PC-3 (cell line): Measurements from ENCODE around the gene WWC2. TPM values are rescaled to one million over a fixed set of nuclear protein-coding genes. Genes with fewer than 3 reads are reported as not detected.
A peak's percentile ranks its signal among the peaks of the same experiment; 100 is the strongest.

Experiments used
- ATAC-seq: fragments of 200-7000 bp; cut with Tn5 transposase; 2 replicates; pipeline ENCODE4 v1.9.1; 2020; ENCODE audit warnings: mild to moderate bottlenecking, moderate library complexity
- BruUV-seq: library from RNA; stranded (reverse); fragments of 400-500 nt; replicated peaks from 2 replicates; lab custom pipeline; 2021; lab: Mats Ljungman, UMichigan
- CTCF ChIA-PET: fragments of 300-600 bp; sonication (Branson Sonifier 250); formaldehyde crosslinking; loops from one replicate; lab custom pipeline; 2022; ENCODE audit warnings: antibody characterized with exemption; lab: Charles Lee
- POLR2A ChIA-PET: fragments of 300-600 bp; sonication (Branson Sonifier 250); formaldehyde crosslinking; loops from one replicate; lab custom pipeline; 2022; ENCODE audit warnings: antibody characterized with exemption; ENCODE audit not compliant: unreplicated experiment; lab: Charles Lee
- DNase-seq: peaks from one replicate; pipeline ENCODE4 v3.0.0-alpha.2; 2015
- H2AFZ ChIP-seq: fragments of 300-600 bp; sonication (generic); 2 replicates; pipeline ENCODE4 v1.6.0; 2016; ENCODE audit warnings: antibody characterized with exemption, low read length
- H3F3A ChIP-seq: fragments of 300-600 bp; sonication (generic); one replicate; pipeline ENCODE4 v1.6.0; 2017; ENCODE audit warnings: antibody characterized with exemption, low read length, control low read depth, mild to moderate bottlenecking; ENCODE audit not compliant: unreplicated experiment
- H3K27ac ChIP-seq: fragments of 300-600 bp; sonication (generic); 2 replicates; pipeline ENCODE4 v1.5.1; 2016; ENCODE audit warnings: mild to moderate bottlenecking, low read length
- H3K27me3 ChIP-seq: fragments of 300-600 bp; sonication (generic); 2 replicates; pipeline ENCODE4 v1.6.1; 2016; ENCODE audit warnings: low read length, mixed read lengths
- H3K36me3 ChIP-seq: fragments of 300-600 bp; sonication (generic); 2 replicates; pipeline ENCODE4 v1.6.1; 2016; ENCODE audit warnings: low read depth, mixed run types, low read length, mixed read lengths
- H3K4me1 ChIP-seq: fragments of 300-600 bp; sonication (generic); 2 replicates; pipeline ENCODE4 v1.5.1; 2016; ENCODE audit warnings: low read length; ENCODE audit not compliant: insufficient read depth
- H3K4me2 ChIP-seq: fragments of 300-600 bp; sonication (generic); 2 replicates; pipeline ENCODE4 v1.6.0; 2016; ENCODE audit warnings: low read length
- H3K4me3 ChIP-seq: fragments of 300-600 bp; sonication (generic); 2 replicates; pipeline ENCODE4 v1.5.1; 2016; ENCODE audit warnings: mild to moderate bottlenecking, low read length, mixed read lengths
- H3K79me2 ChIP-seq: fragments of 300-600 bp; sonication (generic); 2 replicates; pipeline ENCODE4 v1.6.1; 2017; ENCODE audit warnings: low read length, mixed read lengths
- H3K9ac ChIP-seq: fragments of 300-600 bp; sonication (generic); 2 replicates; pipeline ENCODE4 v1.6.0; 2016; ENCODE audit warnings: mild to moderate bottlenecking, low read length
- H3K9me2 ChIP-seq: fragments of 300-600 bp; sonication (generic); replicated peaks from 2 replicates; pipeline ENCODE4 v1.6.1; 2016; ENCODE audit warnings: mixed run types, low read length, mixed read lengths
- H3K9me3 ChIP-seq: fragments of 300-600 bp; sonication (generic); 2 replicates; pipeline ENCODE4 v1.6.1; 2016; ENCODE audit warnings: low read length, mixed read lengths
- H4K20me1 ChIP-seq: fragments of 300-600 bp; sonication (generic); 2 replicates; pipeline ENCODE4 v1.6.1; 2016; ENCODE audit warnings: low read length, mixed read lengths
- EZH2 ChIP-seq: fragments of 300-600 bp; sonication (generic); IDR thresholded peaks from one replicate; pipeline ENCODE4 v1.6.1; 2017; ENCODE audit warnings: antibody characterized with exemption, mild to moderate bottlenecking, low read length; ENCODE audit not compliant: unreplicated experiment
- EZH2phosphoT487 ChIP-seq: fragments of 300-600 bp; sonication (generic); IDR thresholded peaks from 2 replicates; pipeline ENCODE4 v1.6.1; 2018; ENCODE audit warnings: mild to moderate bottlenecking, antibody characterized with exemption, low read length, borderline replicate concordance
- intact Hi-C: fragments of 100-400 bp; cut with micrococcal nuclease; formaldehyde crosslinking; loops from 2 replicates; pipeline ENCODE4 v1.9.0; 2023
- total RNA-seq: library from RNA; depleted of rRNA; stranded (reverse); fragments of >200 nt; gene quantifications from 2 replicates; pipeline ENCODE4 v1.2.3, GENCODE V29; 2014
- TF ChIP-seq, protein P1 (sequence below): fragments of 300-600 bp; sonication (generic); conservative IDR thresholded peaks from 2 replicates; pipeline ENCODE4 v1.5.1; 2017; ENCODE audit warnings: antibody characterized with exemption, low read depth, mild to moderate bottlenecking, low read length

WWC2 gene
- total RNA-seq, 1 experiment from 2014 or later = 15.8 TPM

DNA sequence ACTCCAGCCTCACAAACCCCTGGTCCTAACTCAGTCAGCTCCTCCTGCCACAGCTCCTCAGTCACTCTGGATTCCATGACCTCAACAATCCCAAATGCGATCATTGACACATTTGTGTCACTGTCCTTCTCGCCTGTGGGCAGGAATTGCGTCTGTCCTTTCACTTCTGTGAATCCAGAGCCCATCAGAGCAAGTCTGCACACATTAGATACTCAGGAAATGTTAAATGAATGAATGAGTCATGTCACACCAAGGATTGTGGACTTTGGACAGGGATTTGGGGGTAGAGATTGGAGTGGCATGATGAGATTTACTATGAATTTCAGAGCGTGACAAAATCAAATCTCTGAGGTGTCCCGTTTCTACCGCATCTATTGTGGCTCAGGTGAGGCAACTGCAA lies 234.9 kb downstream of the WWC2 start:
- no peaks in the 10 kb centered on the region for H3K79me2 ChIP-seq
- CTCF ChIA-PET = no interaction called here
- POLR2A ChIA-PET = no interaction called here

DNA sequence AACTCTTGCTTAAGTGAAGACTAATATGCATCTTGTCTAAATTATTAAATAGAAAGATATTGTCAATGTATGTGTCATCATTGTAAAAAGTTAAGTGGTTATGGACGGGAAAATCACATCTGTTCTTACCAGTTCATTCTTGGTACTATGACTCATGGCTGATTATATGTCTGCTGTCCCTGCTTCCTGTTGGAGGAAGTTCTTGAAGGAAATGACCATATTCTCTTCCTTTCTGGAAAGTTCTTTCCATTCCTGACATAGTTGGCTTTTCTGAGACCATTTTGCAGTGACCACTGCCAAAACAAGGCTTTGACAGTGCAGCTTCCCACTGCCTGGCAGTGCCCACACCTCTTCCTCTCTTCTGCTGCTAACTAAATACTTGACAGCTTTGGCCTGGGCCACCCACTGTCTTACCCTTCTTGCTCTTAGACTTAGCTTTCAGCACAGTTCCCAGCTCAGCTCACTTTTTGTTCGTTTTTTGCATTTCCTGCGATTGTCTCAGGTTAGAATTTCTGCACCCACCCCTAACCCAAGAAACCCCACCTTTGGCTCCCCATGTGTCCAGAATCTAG lies 236.4 kb downstream of the WWC2 start:
- POLR2A ChIA-PET = no interaction called here
- TSS peak; percentile 66 for BruUV-seq
- H3K4me3 ChIP-seq = no peak overlapping the region
- ATAC-seq (peak; percentile 67), DNase-seq (peak; percentile 88)
- H3K27ac ChIP-seq = peak overlapping the region; percentile 96
- intact Hi-C loops = loop anchor here (2.0 kb wide), 2 partner anchors 51 to 73 kb away; no protein-coding TSS in a partner anchor
- TF ChIP-seq EZH2 (no peak), EZH2phosphoT487 (no peak)
- TF ChIP-seq, protein P1, sequence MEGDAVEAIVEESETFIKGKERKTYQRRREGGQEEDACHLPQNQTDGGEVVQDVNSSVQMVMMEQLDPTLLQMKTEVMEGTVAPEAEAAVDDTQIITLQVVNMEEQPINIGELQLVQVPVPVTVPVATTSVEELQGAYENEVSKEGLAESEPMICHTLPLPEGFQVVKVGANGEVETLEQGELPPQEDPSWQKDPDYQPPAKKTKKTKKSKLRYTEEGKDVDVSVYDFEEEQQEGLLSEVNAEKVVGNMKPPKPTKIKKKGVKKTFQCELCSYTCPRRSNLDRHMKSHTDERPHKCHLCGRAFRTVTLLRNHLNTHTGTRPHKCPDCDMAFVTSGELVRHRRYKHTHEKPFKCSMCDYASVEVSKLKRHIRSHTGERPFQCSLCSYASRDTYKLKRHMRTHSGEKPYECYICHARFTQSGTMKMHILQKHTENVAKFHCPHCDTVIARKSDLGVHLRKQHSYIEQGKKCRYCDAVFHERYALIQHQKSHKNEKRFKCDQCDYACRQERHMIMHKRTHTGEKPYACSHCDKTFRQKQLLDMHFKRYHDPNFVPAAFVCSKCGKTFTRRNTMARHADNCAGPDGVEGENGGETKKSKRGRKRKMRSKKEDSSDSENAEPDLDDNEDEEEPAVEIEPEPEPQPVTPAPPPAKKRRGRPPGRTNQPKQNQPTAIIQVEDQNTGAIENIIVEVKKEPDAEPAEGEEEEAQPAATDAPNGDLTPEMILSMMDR = no peak
- H3K9me2 ChIP-seq = no peaks in the 10 kb centered on the region
- peaks cover 4% of the 10 kb centered on the region for H3F3A ChIP-seq
- H3K4me1 ChIP-seq = peaks cover 26% of the 10 kb centered on the region
- no peaks in the 10 kb centered on the region for H3K36me3 ChIP-seq
- H4K20me1 ChIP-seq = no peaks in the 10 kb centered on the region
- no peak overlapping the region for H2AFZ ChIP-seq
- CTCF ChIA-PET = no interaction called here
- no peaks in the 10 kb centered on the region for H3K79me2 ChIP-seq
- H3K27me3 ChIP-seq = no peaks in the 10 kb centered on the region
- no peaks in the 10 kb centered on the region for H3K9me3 ChIP-seq
- H3K9ac ChIP-seq = peak overlapping the region; percentile 65
- H3K4me2 ChIP-seq = peak overlapping the region; percentile 57

More for the DNA sequence above, 234.9 kb downstream of the WWC2 start:
- no TSS peak for BruUV-seq
- Histone ChIP-seq H3K27me3 (no peaks in the 10 kb centered on the region), H3K4me3 (no peak overlapping the region), H3K4me1 (peaks cover 27% of the 10 kb centered on the region), H3K9me3 (no peaks in the 10 kb centered on the region), H3K4me2 (peak overlapping the region; percentile 67), H3K9me2 (no peaks in the 10 kb centered on the region), H3K36me3 (no peaks in the 10 kb centered on the region), H4K20me1 (no peaks in the 10 kb centered on the region), H3K27ac (peak overlapping the region; percentile 96), H2AFZ (no peak overlapping the region), H3K9ac (peak overlapping the region; percentile 57), H3F3A (peaks cover 4% of the 10 kb centered on the region)
- intact Hi-C loops = loop anchor here (2.0 to 5.0 kb wide), 3 partner anchors 49 to 71 kb away; no protein-coding TSS in a partner anchor
- TF ChIP-seq EZH2phosphoT487 = no peak
- TF ChIP-seq, protein P1 = no peak
- no peak for TF ChIP-seq EZH2
- ATAC-seq (peak; percentile 80), DNase-seq (peak; percentile 82)

DNA sequence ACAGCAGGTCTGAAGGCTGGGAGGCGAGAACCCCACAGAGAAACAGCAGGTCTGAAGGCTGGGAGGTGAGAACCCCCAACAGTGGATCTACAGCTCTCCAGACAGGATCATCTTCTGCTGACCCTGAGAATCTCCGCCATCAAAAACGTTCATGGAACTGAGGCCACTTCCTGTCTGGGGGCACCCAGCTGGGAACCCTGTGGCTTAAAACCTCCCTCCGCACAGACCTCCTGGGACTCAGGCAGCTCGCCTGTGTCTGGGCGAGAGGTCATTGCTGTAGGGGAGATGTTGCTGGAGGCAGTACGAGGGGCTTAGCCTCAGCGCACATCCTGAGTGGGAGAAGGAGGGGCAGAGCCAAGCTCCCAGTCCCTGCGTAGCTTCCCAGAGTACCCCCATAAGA lies 238.3 kb downstream of the WWC2 start:
- Histone ChIP-seq H3K9ac (no peak overlapping the region), H2AFZ (no peak overlapping the region), H3K9me2 (no peaks in the 10 kb centered on the region), H4K20me1 (no peaks in the 10 kb centered on the region), H3F3A (peaks cover 4% of the 10 kb centered on the region), H3K9me3 (no peaks in the 10 kb centered on the region), H3K4me2 (no peak overlapping the region), H3K36me3 (no peaks in the 10 kb centered on the region), H3K79me2 (no peaks in the 10 kb centered on the region), H3K4me1 (peaks cover 26% of the 10 kb centered on the region), H3K27me3 (no peaks in the 10 kb centered on the region), H3K27ac (no peak overlapping the region), H3K4me3 (no peak overlapping the region)
- no peak for TF ChIP-seq EZH2
- TF ChIP-seq, protein P1 = no peak
- TF ChIP-seq EZH2phosphoT487 = no peak
- CTCF ChIA-PET = no interaction called here
- BruUV-seq = no TSS peak
- DNase-seq (no peak), ATAC-seq (no peak)
- intact Hi-C loops = no loop called here
- POLR2A ChIA-PET = no interaction called here
